Measurements from ENCODE around the gene RHBDL3.

The RHBDL3 gene

DNA sequence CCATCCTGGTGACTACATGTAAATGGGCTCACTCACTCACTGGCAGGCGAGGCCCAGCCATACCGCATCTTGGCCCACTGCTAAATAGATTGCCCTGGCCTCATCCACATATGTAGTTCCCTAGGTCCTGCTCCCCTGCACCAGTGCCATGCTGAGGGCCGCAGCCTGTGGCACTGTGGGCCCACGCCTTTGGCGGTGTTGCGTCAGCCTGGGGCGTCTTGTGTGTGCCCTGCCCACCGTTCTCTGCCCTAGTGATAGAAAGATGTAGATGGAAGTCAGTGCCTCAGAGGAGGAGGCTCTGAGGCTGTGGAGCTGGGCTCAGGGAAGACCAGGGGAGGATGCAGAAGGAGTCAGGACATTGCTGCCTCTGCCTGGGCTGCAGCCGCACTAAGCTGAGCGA, 57.4 kb downstream of the RHBDL3 start:
- H3K36me3 Mint-ChIP-seq (ENCODE audit: insufficient read depth), result no peaks in the 10 kb centered on the region
- peaks cover 8% of the 10 kb centered on the region for H3K4me1 Mint-ChIP-seq
- no peak for ATAC-seq (replicated peaks; ENCODE audit: extremely low read depth, poor library complexity, severe bottlenecking)
- H3K27me3 Mint-ChIP-seq, result no peaks in the 10 kb centered on the region
- peak overlapping the region; percentile 38 for H3K27ac Mint-ChIP-seq (ENCODE audit: low read depth)
- no peak for DNase-seq (ENCODE audit: low spot score in 2 of 2)
- no peak overlapping the region for H3K4me3 Mint-ChIP-seq
- no peaks in the 10 kb centered on the region for H3K9me3 Mint-ChIP-seq

GRCh38 chr17:32323811-32324491, 58.3 kb downstream of the RHBDL3 start:
- DNase-seq (ENCODE audit: low spot score in 2 of 2) (no peak), ATAC-seq (replicated peaks; ENCODE audit: extremely low read depth, poor library complexity, severe bottlenecking) (peak; percentile 60)
- H3K36me3 Mint-ChIP-seq (ENCODE audit: insufficient read depth), result no peaks in the 10 kb centered on the region
- H3K9me3 Mint-ChIP-seq, result no peaks in the 10 kb centered on the region
- H3K4me1 Mint-ChIP-seq, result peaks cover 8% of the 10 kb centered on the region
- H3K27ac Mint-ChIP-seq (ENCODE audit: low read depth), result peak overlapping the region; percentile 38
- no peak overlapping the region for H3K4me3 Mint-ChIP-seq
- H3K27me3 Mint-ChIP-seq, result no peaks in the 10 kb centered on the region

GRCh38 chr17:32327911-32328310, 62.3 kb downstream of the RHBDL3 start:
- ATAC-seq (replicated peaks; ENCODE audit: extremely low read depth, poor library complexity, severe bottlenecking) (no peak), DNase-seq (ENCODE audit: low spot score in 2 of 2) (no peak)
- Mint-ChIP-seq H3K27ac (ENCODE audit: low read depth) (no peak overlapping the region), H3K4me3 (no peak overlapping the region), H3K36me3 (ENCODE audit: insufficient read depth) (no peaks in the 10 kb centered on the region), H3K9me3 (no peaks in the 10 kb centered on the region), H3K4me1 (peaks cover 22% of the 10 kb centered on the region), H3K27me3 (no peaks in the 10 kb centered on the region)

GRCh38 chr17:32330147-32330546, 64.5 kb downstream of the RHBDL3 start:
- H3K4me1 Mint-ChIP-seq, result peaks cover 19% of the 10 kb centered on the region
- no peaks in the 10 kb centered on the region for H3K9me3 Mint-ChIP-seq
- H3K27me3 Mint-ChIP-seq, result no peaks in the 10 kb centered on the region
- H3K4me3 Mint-ChIP-seq, result no peak overlapping the region
- peak overlapping the region; percentile 64 for H3K27ac Mint-ChIP-seq (ENCODE audit: low read depth)
- ATAC-seq (replicated peaks; ENCODE audit: extremely low read depth, poor library complexity, severe bottlenecking) (no peak), DNase-seq (ENCODE audit: low spot score in 2 of 2) (no peak)
- H3K36me3 Mint-ChIP-seq (ENCODE audit: insufficient read depth), result peaks cover 5% of the 10 kb centered on the region

DNA sequence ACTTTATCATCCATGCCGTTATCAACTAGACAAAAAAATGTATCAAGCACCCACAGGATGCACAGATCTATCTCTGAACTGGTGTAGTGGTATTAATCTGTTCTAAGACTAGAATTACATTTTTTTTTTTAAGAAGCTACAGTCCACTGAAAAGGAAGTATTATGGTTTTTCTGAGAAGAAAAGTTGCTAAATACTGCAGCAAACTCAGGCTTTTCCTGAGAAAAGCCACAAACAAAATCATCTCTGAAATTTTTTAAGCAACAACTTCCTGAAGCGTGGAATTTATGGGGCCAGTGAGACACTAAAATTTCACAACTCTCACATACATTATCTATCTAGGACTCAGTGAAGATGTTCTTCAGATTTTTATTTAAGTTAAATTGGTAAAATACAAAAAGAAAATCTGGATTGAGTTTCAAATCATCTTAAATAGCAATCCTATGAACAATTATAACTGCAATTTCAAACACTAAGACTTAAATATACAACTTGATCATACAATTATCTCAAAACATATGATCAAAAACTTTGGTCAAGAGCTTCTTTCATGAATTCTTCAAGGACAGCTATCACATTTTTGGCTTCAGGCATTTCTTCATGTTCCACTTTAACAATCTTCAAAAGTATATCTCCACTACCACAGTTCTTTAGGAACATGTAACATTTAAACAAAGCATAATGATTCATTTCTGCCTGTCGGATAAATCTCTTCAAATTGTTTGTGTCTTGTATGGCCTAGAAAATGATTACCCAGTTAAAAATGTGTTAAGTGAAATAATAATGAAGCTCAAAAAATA, 65.8 kb downstream of the RHBDL3 start:
- Mint-ChIP-seq H3K4me3 (peak overlapping the region; percentile 23), H3K36me3 (ENCODE audit: insufficient read depth) (peaks cover 11% of the 10 kb centered on the region), H3K27me3 (no peaks in the 10 kb centered on the region), H3K4me1 (peaks cover 19% of the 10 kb centered on the region), H3K27ac (ENCODE audit: low read depth) (peak overlapping the region; percentile 64), H3K9me3 (no peaks in the 10 kb centered on the region)
- DNase-seq (ENCODE audit: low spot score in 2 of 2) (no peak), ATAC-seq (replicated peaks; ENCODE audit: extremely low read depth, poor library complexity, severe bottlenecking) (no peak)

GRCh38 chr17:32333187-32333586, 67.6 kb downstream of the RHBDL3 start:
- Mint-ChIP-seq H3K27ac (ENCODE audit: low read depth) (no peak overlapping the region), H3K36me3 (ENCODE audit: insufficient read depth) (peaks cover 14% of the 10 kb centered on the region), H3K4me1 (peaks cover 19% of the 10 kb centered on the region), H3K9me3 (no peaks in the 10 kb centered on the region), H3K4me3 (no peak overlapping the region), H3K27me3 (no peaks in the 10 kb centered on the region)
- ATAC-seq (replicated peaks; ENCODE audit: extremely low read depth, poor library complexity, severe bottlenecking) (no peak), DNase-seq (ENCODE audit: low spot score in 2 of 2) (no peak)

DNA sequence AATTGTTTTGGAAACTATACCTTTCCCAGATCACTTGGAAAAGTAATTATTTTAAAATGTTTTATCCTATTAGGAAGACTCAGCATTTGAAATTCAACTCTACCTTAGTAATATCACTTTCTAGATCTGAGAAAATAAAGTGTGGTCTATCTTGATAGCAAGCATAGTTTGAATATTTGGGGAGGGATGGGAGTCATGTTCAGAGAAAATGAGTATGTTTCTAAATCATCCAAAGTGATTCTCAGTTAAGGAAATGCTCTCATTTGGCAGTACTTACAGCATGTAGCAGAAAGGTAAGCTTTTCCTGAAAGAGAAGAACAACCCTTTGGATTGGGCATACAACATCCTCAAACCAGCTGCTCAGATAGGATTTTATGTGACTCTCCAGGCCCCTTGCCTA, 69.4 kb downstream of the RHBDL3 start:
- H3K9me3 Mint-ChIP-seq, result no peaks in the 10 kb centered on the region
- H3K27ac Mint-ChIP-seq (ENCODE audit: low read depth), result no peak overlapping the region
- H3K27me3 Mint-ChIP-seq, result no peaks in the 10 kb centered on the region
- peaks cover 19% of the 10 kb centered on the region for H3K4me1 Mint-ChIP-seq
- no peak for ATAC-seq (replicated peaks; ENCODE audit: extremely low read depth, poor library complexity, severe bottlenecking)
- H3K4me3 Mint-ChIP-seq, result no peak overlapping the region
- no peak for DNase-seq (ENCODE audit: low spot score in 2 of 2)
- peaks cover 16% of the 10 kb centered on the region for H3K36me3 Mint-ChIP-seq (ENCODE audit: insufficient read depth)

DNA sequence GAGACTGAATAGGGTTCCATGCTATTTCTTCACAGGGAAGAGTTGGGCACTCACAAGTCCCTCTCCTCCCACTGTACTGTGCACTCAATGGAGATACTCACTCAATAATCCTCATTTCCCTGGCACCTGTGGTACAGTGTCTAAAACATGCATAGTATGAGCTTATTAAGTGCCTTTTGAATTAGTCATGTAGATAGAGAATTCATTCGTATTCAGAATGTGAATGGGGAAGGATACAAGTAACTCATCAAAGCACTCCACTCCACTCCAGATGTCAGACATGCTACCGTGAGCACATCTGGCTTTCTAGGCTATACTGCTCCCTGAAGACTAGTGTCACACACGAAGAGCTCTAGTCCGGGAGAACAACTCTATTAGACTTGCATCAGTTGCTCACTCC, 70.1 kb downstream of the RHBDL3 start:
- Mint-ChIP-seq H3K27me3 (no peaks in the 10 kb centered on the region), H3K4me1 (peaks cover 15% of the 10 kb centered on the region), H3K27ac (ENCODE audit: low read depth) (no peak overlapping the region), H3K36me3 (ENCODE audit: insufficient read depth) (peaks cover 18% of the 10 kb centered on the region), H3K9me3 (no peaks in the 10 kb centered on the region), H3K4me3 (no peak overlapping the region)
- ATAC-seq (replicated peaks; ENCODE audit: extremely low read depth, poor library complexity, severe bottlenecking) (no peak), DNase-seq (ENCODE audit: low spot score in 2 of 2) (no peak)

DNA sequence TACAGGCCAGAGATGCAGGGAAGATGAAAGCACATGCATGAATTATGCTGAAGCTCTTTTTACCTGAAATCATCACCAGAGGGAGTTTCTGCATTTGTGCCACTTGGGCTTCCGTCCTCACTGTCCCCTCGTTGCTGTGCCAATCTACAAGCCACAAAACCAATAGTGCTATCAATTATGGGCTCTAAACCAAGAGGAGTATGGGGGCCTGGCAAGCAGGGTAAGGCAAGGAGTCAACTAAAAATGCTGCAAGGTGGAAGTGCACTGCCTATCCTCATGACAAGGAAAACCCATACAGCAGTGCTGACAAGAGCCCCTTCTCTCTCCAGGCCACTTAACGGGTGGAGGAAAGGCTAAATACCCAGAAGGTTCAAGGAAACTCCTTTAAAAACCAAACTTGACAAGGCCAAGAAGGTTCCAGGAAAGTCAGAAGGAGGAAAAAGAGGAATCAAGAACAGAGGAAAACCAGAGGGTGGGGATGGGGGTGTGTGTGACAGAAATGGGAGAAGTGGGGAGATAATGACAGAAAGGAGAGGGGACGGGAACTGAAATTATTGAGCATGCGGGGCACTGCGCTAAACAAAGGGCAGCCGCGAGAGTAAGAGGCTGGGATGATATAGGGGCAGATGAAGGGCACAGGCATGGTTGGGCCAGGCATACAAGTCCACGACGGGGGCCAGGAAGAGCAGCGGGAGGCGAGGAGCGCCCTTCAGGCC, 75.7 kb downstream of the RHBDL3 start:
- ATAC-seq (replicated peaks; ENCODE audit: extremely low read depth, poor library complexity, severe bottlenecking) (peak; percentile 52), DNase-seq (ENCODE audit: low spot score in 2 of 2) (peak in 1 of 2 donors; percentile 32)
- Mint-ChIP-seq H3K27ac (ENCODE audit: low read depth) (peak overlapping the region; percentile 97), H3K4me3 (peak overlapping the region; percentile 92), H3K4me1 (peaks cover 12% of the 10 kb centered on the region), H3K9me3 (no peaks in the 10 kb centered on the region), H3K36me3 (ENCODE audit: insufficient read depth) (peaks cover 17% of the 10 kb centered on the region), H3K27me3 (no peaks in the 10 kb centered on the region)

GRCh38 chr17:32341857-32342602, 76.4 kb downstream of the RHBDL3 start, which contains the start of gene C17orf75:
Gene C17orf75 (minus strand): TSS chr17:32342173. CDS start chr17:32342139, 34 bp downstream.
- peak; percentile 77 for ATAC-seq (replicated peaks; ENCODE audit: extremely low read depth, poor library complexity, severe bottlenecking)
- peak within 1 kb of the TSS; percentile 92 for H3K4me3 Mint-ChIP-seq
- no peaks in the 10 kb centered on the region for H3K9me3 Mint-ChIP-seq
- H3K27me3 Mint-ChIP-seq, result no peaks in the 10 kb centered on the region
- peak within 1 kb of the TSS; percentile 97 for H3K27ac Mint-ChIP-seq (ENCODE audit: low read depth)
- H3K36me3 Mint-ChIP-seq (ENCODE audit: insufficient read depth), result peaks cover 14% of the 10 kb centered on the region
- peak; percentile 68 to 69 for DNase-seq (ENCODE audit: low spot score in 2 of 2)
- H3K4me1 Mint-ChIP-seq, result peaks cover 12% of the 10 kb centered on the region

GRCh38 chr17:32342603-32343325, 77.1 kb downstream of the RHBDL3 start:
- peak overlapping the region; percentile 97 for H3K27ac Mint-ChIP-seq (ENCODE audit: low read depth)
- peaks cover 14% of the 10 kb centered on the region for H3K36me3 Mint-ChIP-seq (ENCODE audit: insufficient read depth)
- ATAC-seq (replicated peaks; ENCODE audit: extremely low read depth, poor library complexity, severe bottlenecking) (no peak), DNase-seq (ENCODE audit: low spot score in 2 of 2) (no peak)
- H3K4me1 Mint-ChIP-seq, result peaks cover 12% of the 10 kb centered on the region
- peak overlapping the region; percentile 92 for H3K4me3 Mint-ChIP-seq
- H3K27me3 Mint-ChIP-seq, result no peaks in the 10 kb centered on the region
- no peaks in the 10 kb centered on the region for H3K9me3 Mint-ChIP-seq

All from central memory CD8-positive, alpha-beta T cell (primary cell).